ENCODE results near the gene EMC7.

- no peak for TF ChIP-seq MAX (CRISPR knock-in tag; IDR thresholded peaks at IDR 0.05)
- TF ChIP-seq ZNF121 (CRISPR knock-in tag; IDR thresholded peaks at IDR 0.05) = no peak
Measured at GRCh38 chr15:34079904-34080303, 21.8 kb downstream of the EMC7 start.

All from WTC11 (cell line).